NCI-H446 (cell line): Measurements from ENCODE around the gene LRP3.
"Not testable (repeated sequence)": the region's sequence is repeated elsewhere in the genome, so short reads cannot be mapped to it uniquely, and the experiment has no call there.

Source experiments
- DNase-seq, 2 experiments: peaks; one replicate each; lab custom pipeline; 2025; lab: John Stamatoyannopoulos, UW

Gene LRP3

GRCh38 chr19:33193865-33194362 is at the start of gene LRP3:
Gene LRP3, plus strand, starts transcription at chr19:33194330. Its CDS starts 456 bp downstream, at chr19:33194786.
- DNase-seq, result peak in 1 of 2 experiments; percentile 71

- DNase-seq, result no peak
These were observed 47.9 kb upstream of the LRP3 start for GRCh38 chr19:33146209-33146608.

- DNase-seq, result no peak
These were observed 46.6 kb upstream of the LRP3 start for GRCh38 chr19:33147538-33147937.

GRCh38 chr19:33150852-33151518 is 43.1 kb upstream of the LRP3 start:
- DNase-seq, result no peak

- DNase-seq, result no peak
These were observed 42.0 kb upstream of the LRP3 start for GRCh38 chr19:33152176-33152575.

GRCh38 chr19:33152625-33153024 is 41.5 kb upstream of the LRP3 start:
- not testable (repeated sequence) for DNase-seq

GRCh38 chr19:33154313-33154712 is 39.8 kb upstream of the LRP3 start:
- not testable (repeated sequence) for DNase-seq

- DNase-seq, result no peak
These were observed 37.8 kb upstream of the LRP3 start for GRCh38 chr19:33156334-33156733.

- no peak for DNase-seq
These were observed 36.2 kb upstream of the LRP3 start for GRCh38 chr19:33157906-33158305.

- DNase-seq, result no peak
These were observed 35.8 kb upstream of the LRP3 start for GRCh38 chr19:33158365-33158764.

- DNase-seq, result no peak
These were observed 35.0 kb upstream of the LRP3 start for GRCh38 chr19:33159149-33159548.

GRCh38 chr19:33159893-33160292 is 34.2 kb upstream of the LRP3 start:
- no peak for DNase-seq

- no peak for DNase-seq
These were observed 32.9 kb upstream of the LRP3 start for GRCh38 chr19:33161201-33161600.

- DNase-seq, result no peak
These were observed 30.6 kb upstream of the LRP3 start for GRCh38 chr19:33163481-33163880.

- DNase-seq, result not testable (repeated sequence)
These were observed 28.1 kb upstream of the LRP3 start for GRCh38 chr19:33166037-33166436.

- no peak for DNase-seq
These were observed 26.7 kb upstream of the LRP3 start for GRCh38 chr19:33167438-33167837.

GRCh38 chr19:33168528-33168927 is 25.6 kb upstream of the LRP3 start:
- DNase-seq, result no peak

- no peak for DNase-seq
These were observed 22.8 kb upstream of the LRP3 start for GRCh38 chr19:33171222-33171795.

- no peak for DNase-seq
These were observed 22.2 kb upstream of the LRP3 start for GRCh38 chr19:33171916-33172359.

- no peak for DNase-seq
These were observed 19.9 kb upstream of the LRP3 start for GRCh38 chr19:33174186-33174585.

- DNase-seq, result no peak
These were observed 18.9 kb upstream of the LRP3 start for GRCh38 chr19:33175156-33175782.

GRCh38 chr19:33175886-33176669 is 18.1 kb upstream of the LRP3 start:
- no peak for DNase-seq
